MM.1S (cell line): ENCODE measurements around the gene WDR75.

ENCODE experiments used
- DNase-seq: peaks from one replicate; pipeline ENCODE4 v3.0.0-alpha.2; 2015
- H2AFZ ChIP-seq: fragments of 300-600 bp; sonication (generic); 2 replicates; pipeline ENCODE4 v1.6.0; 2016; ENCODE audit warnings: antibody characterized with exemption, low read length
- H3F3A ChIP-seq: fragments of 300-600 bp; sonication (generic); 2 replicates; pipeline ENCODE4 v1.6.1; 2016; ENCODE audit warnings: mild to moderate bottlenecking, antibody characterized with exemption, low read length, moderate library complexity, mixed read lengths; ENCODE audit not compliant: insufficient read depth
- H3K27ac ChIP-seq: fragments of 300-600 bp; sonication (generic); 2 replicates; pipeline ENCODE4 v1.5.1; 2016; ENCODE audit warnings: mild to moderate bottlenecking, low read length
- H3K27me3 ChIP-seq: fragments of 300-600 bp; sonication (generic); replicated peaks from 2 replicates; pipeline ENCODE4 v1.6.0; 2016; ENCODE audit warnings: low read length; ENCODE audit not compliant: insufficient read depth
- H3K36me3 ChIP-seq: fragments of 300-600 bp; sonication (generic); replicated peaks from 2 replicates; pipeline ENCODE4 v1.6.1; 2016; ENCODE audit warnings: mild to moderate bottlenecking, low read length, mixed read lengths; ENCODE audit not compliant: insufficient read depth
- H3K4me1 ChIP-seq: fragments of 300-600 bp; sonication (generic); 2 replicates; pipeline ENCODE4 v1.6.1; 2016; ENCODE audit warnings: low read length, mixed read lengths
- H3K4me2 ChIP-seq: fragments of 300-600 bp; sonication (generic); 2 replicates; pipeline ENCODE4 v1.6.0; 2016; ENCODE audit warnings: low read depth, low read length
- H3K4me3 ChIP-seq: fragments of 300-600 bp; sonication (generic); 2 replicates; pipeline ENCODE4 v1.5.1; 2016; ENCODE audit warnings: low read length, mixed read lengths
- H3K79me2 ChIP-seq: fragments of 300-600 bp; sonication (generic); 2 replicates; pipeline ENCODE4 v1.6.1; 2016; ENCODE audit warnings: mixed run types, low read length, mixed read lengths
- H3K9ac ChIP-seq: fragments of 300-600 bp; sonication (generic); 2 replicates; pipeline ENCODE4 v1.6.1; 2016; ENCODE audit warnings: low read length, mixed read lengths
- H3K9me2 ChIP-seq: fragments of 300-600 bp; sonication (generic); replicated peaks from 2 replicates; pipeline ENCODE4 v1.6.1; 2016; ENCODE audit warnings: mild to moderate bottlenecking, low read length, mixed read lengths; ENCODE audit not compliant: insufficient read depth
- H3K9me3 ChIP-seq: fragments of 300-600 bp; sonication (generic); replicated peaks from 2 replicates; pipeline ENCODE4 v1.6.1; 2016; ENCODE audit warnings: mild to moderate bottlenecking, low read length, mixed read lengths; ENCODE audit not compliant: insufficient read depth
- H4K20me1 ChIP-seq: fragments of 300-600 bp; sonication (generic); 2 replicates; pipeline ENCODE4 v1.6.1; 2016; ENCODE audit warnings: mild to moderate bottlenecking, low read length, moderate library complexity, mixed read lengths; ENCODE audit not compliant: insufficient read depth
- CTCF ChIP-seq: fragments of 300-600 bp; sonication (generic); IDR thresholded peaks from 2 replicates; pipeline ENCODE4 v1.5.1; 2016; ENCODE audit warnings: antibody characterized with exemption, low read length, mixed read lengths
- EZH2 ChIP-seq: fragments of 300-600 bp; sonication (generic); optimal IDR thresholded peaks from 2 replicates; pipeline ENCODE3; 2017; ENCODE audit warnings: low read depth, mild to moderate bottlenecking, antibody characterized with exemption, low read length, mixed read lengths
- EZH2phosphoT487 ChIP-seq: fragments of 300-600 bp; sonication (generic); IDR thresholded peaks from 2 replicates; pipeline ENCODE4 v1.6.1; 2018; ENCODE audit warnings: antibody characterized with exemption, low read length

WDR75 gene

GRCh38 chr2:189424961-189425360, 16.3 kb upstream of the WDR75 start:
- Histone ChIP-seq H3K27me3 (no peaks in the 10 kb centered on the region), H3F3A (no peaks in the 10 kb centered on the region), H2AFZ (no peak overlapping the region), H3K79me2 (no peaks in the 10 kb centered on the region), H3K4me1 (no peaks in the 10 kb centered on the region), H3K4me3 (no peak overlapping the region), H3K9me3 (no peaks in the 10 kb centered on the region), H3K4me2 (no peak overlapping the region), H4K20me1 (no peaks in the 10 kb centered on the region), H3K9ac (no peak overlapping the region), H3K9me2 (no peaks in the 10 kb centered on the region), H3K27ac (no peak overlapping the region), H3K36me3 (no peaks in the 10 kb centered on the region)
- DNase-seq, result no peak
- TF ChIP-seq EZH2phosphoT487, result no peak
- TF ChIP-seq EZH2, result no peak
- no peak for TF ChIP-seq CTCF

GRCh38 chr2:189425676-189426075, 15.6 kb upstream of the WDR75 start:
- H2AFZ ChIP-seq, result no peak overlapping the region
- no peak overlapping the region for H3K9ac ChIP-seq
- no peaks in the 10 kb centered on the region for H3F3A ChIP-seq
- TF ChIP-seq CTCF, result no peak
- TF ChIP-seq EZH2, result no peak
- no peak for TF ChIP-seq EZH2phosphoT487
- H3K4me3 ChIP-seq, result no peak overlapping the region
- no peak for DNase-seq
- no peaks in the 10 kb centered on the region for H3K4me1 ChIP-seq
- H3K36me3 ChIP-seq, result no peaks in the 10 kb centered on the region
- no peak overlapping the region for H3K4me2 ChIP-seq
- no peaks in the 10 kb centered on the region for H3K79me2 ChIP-seq
- H3K9me3 ChIP-seq, result no peaks in the 10 kb centered on the region
- no peaks in the 10 kb centered on the region for H4K20me1 ChIP-seq
- no peak overlapping the region for H3K27ac ChIP-seq
- H3K9me2 ChIP-seq, result no peaks in the 10 kb centered on the region
- H3K27me3 ChIP-seq, result no peaks in the 10 kb centered on the region

GRCh38 chr2:189426886-189427285, 14.4 kb upstream of the WDR75 start:
- Histone ChIP-seq H3F3A (no peaks in the 10 kb centered on the region), H3K9ac (no peak overlapping the region), H3K9me2 (no peaks in the 10 kb centered on the region), H4K20me1 (no peaks in the 10 kb centered on the region), H3K4me2 (no peak overlapping the region), H3K79me2 (no peaks in the 10 kb centered on the region), H3K4me1 (no peaks in the 10 kb centered on the region), H3K27ac (no peak overlapping the region), H3K36me3 (no peaks in the 10 kb centered on the region), H3K27me3 (no peaks in the 10 kb centered on the region), H3K4me3 (no peak overlapping the region), H3K9me3 (no peaks in the 10 kb centered on the region), H2AFZ (no peak overlapping the region)
- no peak for TF ChIP-seq EZH2phosphoT487
- TF ChIP-seq EZH2, result no peak
- TF ChIP-seq CTCF, result no peak
- DNase-seq, result no peak
